ENCODE measurements around the gene INPP5D.

The INPP5D gene

DNA sequence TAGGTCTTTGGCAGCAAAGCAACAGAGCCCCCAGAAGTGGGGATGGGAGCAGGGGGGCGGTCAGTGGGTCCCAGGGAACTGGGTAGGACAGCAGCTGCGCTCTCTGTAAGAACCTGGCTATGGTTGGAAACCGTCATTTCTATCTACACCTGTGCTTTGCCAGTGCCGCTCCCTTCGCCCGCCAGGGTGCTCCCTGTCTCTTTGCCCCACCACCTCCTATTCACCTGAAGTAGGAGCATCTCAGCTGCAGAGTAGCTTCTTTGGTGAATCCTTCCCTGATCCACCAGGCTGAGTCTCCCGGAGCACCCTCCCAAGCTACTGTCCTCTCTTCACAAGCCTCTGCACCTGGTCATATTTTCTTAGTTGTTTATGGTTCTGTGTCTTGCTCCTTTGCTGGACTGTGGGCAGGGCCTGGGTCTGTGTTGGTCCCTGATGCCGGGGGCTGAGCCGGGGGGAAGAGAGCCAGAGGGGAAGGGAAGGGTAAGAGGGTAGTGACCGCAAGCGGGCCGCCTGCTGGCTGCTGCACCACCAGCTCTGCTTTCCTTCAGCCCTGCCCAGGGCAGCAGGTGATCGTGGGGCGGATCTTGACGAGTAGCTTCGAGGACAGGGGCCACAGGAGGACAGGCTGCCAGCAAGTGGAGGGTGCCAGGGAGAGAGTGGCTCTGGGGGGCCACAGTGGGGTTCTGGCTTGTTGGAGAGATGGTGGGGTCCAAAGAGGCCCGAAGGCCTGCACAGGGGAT lies 45.2 kb downstream of the INPP5D start:
- H3K27ac ChIP-seq = no peak overlapping the region
- POLR2A ChIA-PET (ENCODE audit: low non-redundant PET) = no interaction called here
- CTCF ChIA-PET = no interaction called here
- no peak for DNase-seq (ENCODE audit: low spot score)
- TF ChIP-seq CTCF (conservative IDR thresholded peaks at IDR 0.05; ENCODE audit: low read depth) = no peak

DNA sequence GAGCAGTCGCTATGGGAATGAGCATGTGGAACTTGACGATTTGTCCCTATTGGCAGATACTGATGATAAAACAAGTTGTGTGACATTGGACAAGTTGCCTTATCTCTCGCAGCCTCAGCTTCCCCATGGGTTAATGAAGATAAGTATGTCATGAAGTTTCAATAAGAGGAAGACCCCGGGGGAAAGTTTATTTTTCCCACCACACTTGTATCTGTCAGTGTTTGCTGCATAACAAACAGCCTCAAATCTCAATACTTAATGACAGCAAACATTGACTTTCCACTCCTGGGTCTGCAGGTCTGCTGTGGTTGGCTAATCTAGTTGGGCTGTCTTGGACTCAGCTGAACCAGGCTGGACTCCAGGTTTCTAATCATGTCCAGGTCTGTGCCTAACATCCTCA lies 45.8 kb downstream of the INPP5D start:
- ChIA-PET CTCF (no interaction called here), POLR2A (ENCODE audit: low non-redundant PET) (interaction anchor here (0.5 kb wide), 1 partner anchor 18 kb away, joined by 3 read pairs; no protein-coding TSS in a partner anchor)
- no peak for DNase-seq (ENCODE audit: low spot score)
- no peak for TF ChIP-seq CTCF (conservative IDR thresholded peaks at IDR 0.05; ENCODE audit: low read depth)
- H3K27ac ChIP-seq = no peak overlapping the region

DNA sequence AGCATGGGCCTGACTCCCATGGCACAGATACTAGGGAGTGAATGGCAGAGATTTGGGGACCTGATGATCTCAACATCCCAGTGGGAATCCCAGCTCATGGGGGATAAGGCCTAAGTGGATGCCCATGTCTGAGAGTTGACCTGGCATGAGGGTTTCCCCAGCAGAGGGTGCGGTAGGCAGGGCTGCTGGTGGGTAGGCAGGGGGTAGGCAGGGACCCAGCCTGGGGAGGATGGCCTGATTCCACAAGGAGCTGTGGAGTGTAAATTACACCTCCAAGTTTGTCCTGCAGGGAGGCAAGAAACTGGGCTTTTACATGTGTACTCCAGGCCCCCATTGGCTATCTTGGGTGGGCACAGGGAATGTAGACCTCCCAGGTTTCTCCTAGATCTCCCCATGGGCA lies 46.9 kb downstream of the INPP5D start:
- ChIA-PET POLR2A (ENCODE audit: low non-redundant PET) (no interaction called here), CTCF (interaction anchor here (0.6 kb wide), 1 partner anchor 231 kb away, joined by 5 read pairs; no protein-coding TSS in a partner anchor)
- no peak for DNase-seq (ENCODE audit: low spot score)
- no peak overlapping the region for H3K27ac ChIP-seq
- TF ChIP-seq CTCF (conservative IDR thresholded peaks at IDR 0.05; ENCODE audit: low read depth) = no peak

GRCh38 chr2:233107831-233108300 lies 47.7 kb downstream of the INPP5D start:
- DNase-seq (ENCODE audit: low spot score) = no peak
- H3K27ac ChIP-seq = no peak overlapping the region
- POLR2A ChIA-PET (ENCODE audit: low non-redundant PET) = no interaction called here
- CTCF ChIA-PET = interaction anchor here (1.4 kb wide), 1 partner anchor 144 kb away, joined by 4 read pairs; the partner anchor contains the start of gene ATG16L1
- TF ChIP-seq CTCF (conservative IDR thresholded peaks at IDR 0.05; ENCODE audit: low read depth) = no peak

DNA sequence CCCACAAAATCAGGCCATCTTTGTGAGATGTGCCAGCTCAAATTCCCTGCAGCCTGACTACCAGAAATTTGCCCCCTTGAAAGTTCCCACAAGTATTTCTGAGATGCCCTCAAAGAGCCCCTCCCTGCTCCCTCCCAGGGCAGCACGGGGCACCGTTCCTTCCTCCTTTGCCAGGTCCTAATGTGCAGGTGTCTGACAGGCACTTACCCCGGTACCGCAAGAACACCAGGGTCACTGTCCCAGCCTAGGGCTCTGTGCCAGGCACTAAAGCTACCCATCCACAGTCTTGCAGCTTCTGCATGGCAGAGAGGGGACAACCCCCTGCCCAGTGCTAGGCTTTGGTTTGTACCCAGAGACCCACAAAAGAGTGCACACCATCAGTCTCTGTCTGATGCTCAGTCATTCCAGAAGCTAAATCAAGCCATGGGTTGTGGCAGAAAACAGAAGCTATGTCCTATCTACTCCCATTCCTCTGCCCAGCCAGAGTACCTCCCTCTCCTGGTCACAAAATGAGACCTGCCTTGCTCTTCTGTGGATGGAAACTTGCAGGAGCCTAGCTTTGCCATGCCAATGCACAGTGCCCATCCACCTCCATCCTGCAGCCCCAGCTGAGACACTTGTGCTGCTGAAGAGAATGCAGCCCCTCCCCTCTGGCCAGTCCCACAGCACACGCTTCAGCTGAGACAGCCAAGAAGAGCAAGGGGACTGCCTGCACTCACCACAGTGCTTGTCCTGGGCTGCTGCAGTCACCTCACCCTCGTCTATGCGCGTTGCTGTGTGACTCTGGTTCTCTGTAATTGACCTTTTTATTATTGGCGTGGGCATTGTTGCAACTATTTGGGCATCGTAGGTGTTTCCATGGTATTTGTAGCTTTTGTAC lies 48.7 kb downstream of the INPP5D start:
- H3K27ac ChIP-seq = no peak overlapping the region
- TF ChIP-seq CTCF (conservative IDR thresholded peaks at IDR 0.05; ENCODE audit: low read depth) = no peak
- ChIA-PET POLR2A (ENCODE audit: low non-redundant PET) (no interaction called here), CTCF (interaction anchor here (0.6 to 1.4 kb wide), 2 partner anchors 44 to 143 kb away, joined by 4 read pairs; partner anchors contain the start of gene ATG16L1)
- no peak for DNase-seq (ENCODE audit: low spot score)

DNA sequence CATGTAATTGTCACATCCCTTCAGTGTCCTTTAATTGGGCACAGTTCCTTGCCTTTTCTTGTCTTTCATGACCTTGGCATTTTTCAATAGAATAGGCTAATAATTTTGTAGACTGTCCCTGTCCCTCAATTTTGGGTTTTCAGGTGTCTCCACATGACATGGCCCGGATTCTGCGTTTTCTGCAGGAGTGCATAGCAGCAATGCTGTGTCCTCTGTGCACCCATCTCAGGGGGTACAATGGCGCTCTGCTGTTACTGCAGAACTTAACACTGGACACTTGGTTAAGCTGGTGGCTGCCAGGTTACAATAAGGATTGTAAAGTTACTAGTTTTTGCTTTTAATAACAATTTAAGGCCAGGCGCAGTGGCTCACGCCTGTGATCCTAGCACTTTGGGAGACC lies 51.3 kb downstream of the INPP5D start:
- DNase-seq (ENCODE audit: low spot score) = no peak
- no peak overlapping the region for H3K27ac ChIP-seq
- no peak for TF ChIP-seq CTCF (conservative IDR thresholded peaks at IDR 0.05; ENCODE audit: low read depth)
- CTCF ChIA-PET = no interaction called here
- POLR2A ChIA-PET (ENCODE audit: low non-redundant PET) = no interaction called here
